CD4-positive, alpha-beta memory T cell (primary cell): Measurements from ENCODE around the gene IFT122. TPM values are rescaled to one million over a fixed set of nuclear protein-coding genes. Genes with fewer than 3 reads are reported as not detected.

Experiments used
- CTCF ChIA-PET: fragments of 350-600 bp; sonication (Branson Sonifier 250); formaldehyde crosslinking; loops from one replicate; lab custom pipeline; 2021; ENCODE audit warnings: inconsistent platforms; ENCODE audit not compliant: partially characterized antibody; lab: Charles Lee
- POLR2A ChIA-PET: fragments of 350-600 bp; sonication (Branson Sonifier 250); formaldehyde crosslinking; loops from one replicate; lab custom pipeline; 2021; ENCODE audit not compliant: partially characterized antibody; lab: Charles Lee
- DNase-seq, 5 donors: peaks; one replicate each; pipeline versions ENCODE4 v3.0.0 to v3.0.0-alpha.2; 2020 to 2022; ENCODE audit warnings: mixed read lengths in 1 of 5
- H3K27ac ChIP-seq: one replicate; pipeline ENCODE4 v1.7.0; 2013; ENCODE audit warnings: low read depth, low read length
- H3K27me3 ChIP-seq: 2 replicates; pipeline ENCODE4 v1.7.0; 2013; ENCODE audit warnings: mild to moderate bottlenecking, low read length, moderate library complexity; ENCODE audit not compliant: insufficient read depth
- H3K36me3 ChIP-seq: 2 replicates; pipeline ENCODE4 v1.7.0; 2013; ENCODE audit warnings: mild to moderate bottlenecking, low read length, moderate library complexity; ENCODE audit not compliant: insufficient read depth
- H3K4me1 ChIP-seq: 2 replicates; pipeline ENCODE4 v1.7.0; 2013; ENCODE audit warnings: mild to moderate bottlenecking, low read length, moderate library complexity; ENCODE audit not compliant: insufficient read depth
- H3K4me3 ChIP-seq, 2 donors: one replicate each; pipeline ENCODE4 v1.7.0; 2013; ENCODE audit warnings: low read length in 2 of 2, mild to moderate bottlenecking in 1 of 2
- H3K9me3 ChIP-seq, 2 donors: one replicate each; pipeline ENCODE4 v1.7.0; 2013; ENCODE audit warnings: low read length in 2 of 2, control low read depth in 1 of 2; ENCODE audit not compliant: control insufficient read depth in 1 of 2
- H3K27ac Mint-ChIP-seq, 7 donors: one replicate each; pipeline ENCODE4 v1.8.0; 2020 to 2021; ENCODE audit warnings: mixed read lengths in 7 of 7, mild to moderate bottlenecking in 6 of 7, inconsistent platforms in 3 of 7, moderate library complexity in 3 of 7
- H3K27me3 Mint-ChIP-seq, 2 donors: one replicate each; pipeline ENCODE4 v1.8.0; 2020 to 2021; ENCODE audit warnings: mixed read lengths in 2 of 2
- H3K36me3 Mint-ChIP-seq, 2 donors: one replicate each; pipeline ENCODE4 v1.8.0; 2020 to 2021; ENCODE audit warnings: mixed read lengths in 2 of 2, inconsistent platforms in 1 of 2, mild to moderate bottlenecking in 1 of 2
- H3K4me1 Mint-ChIP-seq, 4 donors: one replicate each; pipeline ENCODE4 v1.8.0; 2020 to 2021; ENCODE audit warnings: mixed read lengths in 4 of 4, mild to moderate bottlenecking in 1 of 4
- H3K4me3 Mint-ChIP-seq, 8 donors: one replicate each; pipeline ENCODE4 v1.8.0; 2020 to 2021; ENCODE audit warnings: mixed read lengths in 8 of 8, mild to moderate bottlenecking in 7 of 8, moderate library complexity in 6 of 8, inconsistent platforms in 3 of 8
- H3K9me3 Mint-ChIP-seq, 8 donors: one replicate each; pipeline ENCODE4 v1.8.0; 2020 to 2021; ENCODE audit warnings: mixed read lengths in 8 of 8, mild to moderate bottlenecking in 5 of 8, inconsistent platforms in 3 of 8, moderate library complexity in 1 of 8
- intact Hi-C: fragments of 100-400 bp; cut with micrococcal nuclease; formaldehyde crosslinking; loops from one replicate; pipeline ENCODE4 v1.15.1; 2023
- polyA plus RNA-seq, 2 donors: library from polyadenylated mRNA; unstranded; fragments of 300-500 nt; fragmentation: Illumina TruSeq; gene quantifications; one replicate each; pipeline ENCODE4 v1.2.3, GENCODE V29; 2021
- total RNA-seq, 2 experiments: library from RNA; stranded (reverse); gene quantifications; one replicate each; pipeline ENCODE4 v1.2.3, GENCODE V29; 2021

Gene IFT122
- total and polyA plus RNA-seq, 4 experiments from 2014 or later = 5.3 to 21.8 (median 12.9) TPM

DNA sequence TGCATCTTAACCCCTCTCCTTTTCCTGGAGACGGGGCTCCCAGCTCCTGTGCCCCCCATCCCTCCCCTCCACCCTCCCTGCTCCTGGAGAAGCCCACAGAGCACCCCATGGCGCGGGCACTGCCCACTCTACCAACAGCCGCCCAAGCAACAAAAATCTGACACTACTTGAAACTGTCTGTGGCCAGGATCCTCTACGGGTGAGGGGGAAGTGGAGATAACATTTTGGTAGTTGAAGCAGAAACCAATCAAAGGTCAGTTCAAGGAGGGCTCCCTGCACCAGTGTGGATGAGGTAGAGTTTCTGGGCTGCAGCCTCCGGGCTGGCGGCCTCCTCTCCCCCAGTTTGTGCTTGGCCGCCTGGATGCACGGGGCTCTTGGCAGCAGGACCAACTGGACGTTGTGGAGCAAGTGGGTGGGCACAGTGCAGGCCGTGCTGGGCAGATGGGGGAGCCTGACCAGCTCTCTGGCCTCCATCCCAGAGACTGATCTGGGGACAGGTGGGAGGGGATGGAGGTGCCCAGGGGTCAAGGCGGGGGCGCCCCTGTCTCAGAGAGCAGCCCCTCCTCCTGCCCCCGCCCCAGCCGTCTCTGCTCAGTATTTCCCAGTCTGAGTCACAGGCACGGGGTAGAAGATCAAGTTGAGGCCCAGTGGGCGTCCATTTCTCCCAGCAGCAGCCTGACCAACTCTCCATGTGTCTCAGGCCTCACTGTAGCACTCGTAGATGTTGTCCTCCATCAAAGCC, 115.8 kb downstream of the IFT122 start:
- no peak for DNase-seq
- Mint-ChIP-seq H3K9me3 (no peaks in the 10 kb centered on the region), H3K36me3 (peaks cover 0 to 3% of the 10 kb centered on the region in 2 donors), H3K27me3 (peaks cover 0 to 1% of the 10 kb centered on the region in 2 donors), H3K27ac (no peak overlapping the region), H3K4me1 (peaks cover 6 to 28% (median 20%) of the 10 kb centered on the region in 4 donors), H3K4me3 (no peak overlapping the region)
- Histone ChIP-seq H3K9me3 (no peaks in the 10 kb centered on the region), H3K27ac (no peak overlapping the region), H3K27me3 (no peaks in the 10 kb centered on the region), H3K4me3 (no peak overlapping the region), H3K36me3 (no peaks in the 10 kb centered on the region), H3K4me1 (peaks cover 8% of the 10 kb centered on the region)
- POLR2A ChIA-PET = interaction anchor here (2.1 to 2.6 kb wide), 2 partner anchors 21 to 49 kb away, joined by 7 to 12 read pairs; no protein-coding TSS in a partner anchor
- CTCF ChIA-PET = no interaction called here
- intact Hi-C loops = loop anchor here (10.0 kb wide), 1 partner anchor 49 kb away; the partner anchor contains the start of gene PLXND1

DNA sequence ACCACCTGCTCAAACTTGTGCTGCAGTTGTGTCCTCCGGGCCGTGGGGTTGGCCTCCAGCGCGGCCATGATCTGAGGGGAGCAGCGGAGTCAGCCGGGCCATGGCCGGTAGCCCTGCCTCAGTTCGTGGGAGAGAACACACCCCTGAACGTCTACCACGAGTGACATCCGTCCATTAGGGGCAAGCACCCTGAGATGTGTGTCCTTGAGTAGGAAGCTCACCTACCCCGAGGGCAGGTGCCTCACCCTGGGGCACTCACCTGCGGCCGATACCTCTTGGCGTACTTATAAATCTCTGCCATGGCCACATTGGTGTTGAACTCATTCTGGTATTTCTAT, 116.3 kb downstream of the IFT122 start:
- Histone ChIP-seq H3K27ac (no peak overlapping the region), H3K9me3 (no peaks in the 10 kb centered on the region), H3K36me3 (no peaks in the 10 kb centered on the region), H3K4me3 (no peak overlapping the region), H3K27me3 (no peaks in the 10 kb centered on the region), H3K4me1 (peaks cover 8% of the 10 kb centered on the region)
- Mint-ChIP-seq H3K27me3 (peaks cover 0 to 1% of the 10 kb centered on the region in 2 donors), H3K4me1 (peaks cover 6 to 29% (median 20%) of the 10 kb centered on the region in 4 donors), H3K27ac (no peak overlapping the region), H3K36me3 (peaks cover 0 to 5% of the 10 kb centered on the region in 2 donors), H3K9me3 (no peaks in the 10 kb centered on the region), H3K4me3 (no peak overlapping the region)
- intact Hi-C loops = loop anchor here (10.0 kb wide), 1 partner anchor 48 kb away; the partner anchor contains the start of gene PLXND1
- DNase-seq = no peak
- CTCF ChIA-PET = no interaction called here
- POLR2A ChIA-PET = no interaction called here

GRCh38 chr3:129556890-129557547, 117.0 kb downstream of the IFT122 start:
- Histone ChIP-seq H3K4me3 (no peak overlapping the region), H3K36me3 (no peaks in the 10 kb centered on the region), H3K4me1 (peaks cover 8% of the 10 kb centered on the region), H3K27ac (no peak overlapping the region), H3K9me3 (no peaks in the 10 kb centered on the region), H3K27me3 (no peaks in the 10 kb centered on the region)
- Mint-ChIP-seq H3K4me3 (no peak overlapping the region), H3K9me3 (no peaks in the 10 kb centered on the region), H3K4me1 (peaks cover 6 to 29% (median 20%) of the 10 kb centered on the region in 4 donors), H3K36me3 (peaks cover 0 to 5% of the 10 kb centered on the region in 2 donors), H3K27me3 (peaks cover 0 to 1% of the 10 kb centered on the region in 2 donors), H3K27ac (peak overlapping the region in 1 of 7 donors; percentile 50)
- CTCF ChIA-PET = interaction anchor here (1.3 kb wide), 1 partner anchor 67 kb away, joined by 5 read pairs; no protein-coding TSS in a partner anchor
- POLR2A ChIA-PET = interaction anchor here (2.8 kb wide), 1 partner anchor 20 kb away, joined by 16 read pairs; no protein-coding TSS in a partner anchor
- DNase-seq = no peak
- intact Hi-C loops = loop anchor here (10.0 kb wide), 1 partner anchor 48 kb away; the partner anchor contains the start of gene PLXND1

GRCh38 chr3:129557548-129557894, 117.5 kb downstream of the IFT122 start:
- Mint-ChIP-seq H3K27me3 (peaks cover 0 to 1% of the 10 kb centered on the region in 2 donors), H3K36me3 (peaks cover 0 to 5% of the 10 kb centered on the region in 2 donors), H3K4me1 (peaks cover 6 to 29% (median 20%) of the 10 kb centered on the region in 4 donors), H3K9me3 (no peaks in the 10 kb centered on the region), H3K27ac (peak overlapping the region in 1 of 7 donors; percentile 56), H3K4me3 (no peak overlapping the region)
- Histone ChIP-seq H3K27me3 (no peaks in the 10 kb centered on the region), H3K4me1 (peaks cover 8% of the 10 kb centered on the region), H3K9me3 (no peaks in the 10 kb centered on the region), H3K27ac (no peak overlapping the region), H3K36me3 (no peaks in the 10 kb centered on the region), H3K4me3 (no peak overlapping the region)
- intact Hi-C loops = loop anchor here (10.0 kb wide), 1 partner anchor 47 kb away; the partner anchor contains the start of gene PLXND1
- DNase-seq = no peak
- POLR2A ChIA-PET = interaction anchor here (1.0 to 2.8 kb wide), 2 partner anchors 19 to 48 kb away, joined by 3 to 16 read pairs; no protein-coding TSS in a partner anchor
- CTCF ChIA-PET = interaction anchor here (0.9 to 1.3 kb wide), 2 partner anchors 38 to 67 kb away, joined by 3 to 5 read pairs; no protein-coding TSS in a partner anchor

DNA sequence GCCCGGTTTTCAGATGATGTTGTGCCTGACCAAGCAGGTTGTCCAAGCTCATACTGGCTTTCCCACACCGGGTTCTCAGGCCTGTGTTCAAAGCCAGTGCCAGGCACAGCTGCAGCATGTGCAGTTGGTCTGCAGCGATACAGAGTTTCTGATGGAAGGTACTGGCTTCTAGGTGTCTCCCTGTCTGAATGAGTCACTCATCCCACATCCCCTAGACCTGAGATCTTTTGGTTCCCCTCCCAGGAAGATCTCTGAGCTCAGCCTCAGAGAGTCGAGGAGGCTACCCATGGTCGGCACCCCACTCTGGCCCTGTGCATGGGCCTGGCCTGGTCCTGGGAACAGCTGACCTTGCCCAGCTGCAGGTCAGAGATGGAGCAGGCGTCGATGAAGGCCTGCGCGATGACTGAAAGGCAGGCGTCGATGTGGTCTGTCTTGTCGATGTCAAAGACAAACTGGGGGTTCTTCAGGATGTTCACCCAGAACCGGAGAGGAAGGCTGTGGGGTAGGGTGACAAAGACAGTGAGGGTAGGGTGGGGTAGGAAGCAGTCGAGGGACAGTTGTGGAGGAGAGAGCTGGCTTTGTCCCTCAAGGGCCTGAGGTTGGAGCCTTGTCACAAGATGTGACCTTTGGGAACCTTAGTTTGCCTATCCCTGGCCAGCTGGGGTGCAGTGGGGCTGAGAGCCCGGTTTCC, 118.2 kb downstream of the IFT122 start:
- H3K36me3 Mint-ChIP-seq = peaks cover 0 to 5% of the 10 kb centered on the region in 2 donors
- intact Hi-C loops = loop anchor here (10.0 kb wide), 1 partner anchor 47 kb away; the partner anchor contains the start of gene PLXND1
- ChIA-PET CTCF (interaction anchor here (0.9 to 1.3 kb wide), 3 partner anchors 8 to 68 kb away, joined by 3 to 5 read pairs (median 3); no protein-coding TSS in a partner anchor), POLR2A (interaction anchor here (1.0 to 2.8 kb wide), 4 partner anchors 12 to 47 kb away, joined by 3 to 16 read pairs (median 3); no protein-coding TSS in a partner anchor)
- no peak overlapping the region for H3K4me3 Mint-ChIP-seq
- H3K27ac ChIP-seq = no peak overlapping the region
- no peaks in the 10 kb centered on the region for H3K36me3 ChIP-seq
- H3K9me3 ChIP-seq = no peaks in the 10 kb centered on the region
- peaks cover 6 to 29% (median 16%) of the 10 kb centered on the region in 4 donors for H3K4me1 Mint-ChIP-seq
- no peaks in the 10 kb centered on the region for H3K9me3 Mint-ChIP-seq
- peaks cover 0 to 1% of the 10 kb centered on the region in 2 donors for H3K27me3 Mint-ChIP-seq
- peaks cover 8% of the 10 kb centered on the region for H3K4me1 ChIP-seq
- H3K27ac Mint-ChIP-seq = peak overlapping the region in 4 of 7 donors; percentile 29 to 85 (median 55)
- no peak for DNase-seq
- H3K4me3 ChIP-seq = no peak overlapping the region
- no peaks in the 10 kb centered on the region for H3K27me3 ChIP-seq

- Mint-ChIP-seq H3K27me3 (peaks cover 0 to 1% of the 10 kb centered on the region in 2 donors), H3K4me3 (no peak overlapping the region), H3K9me3 (no peaks in the 10 kb centered on the region), H3K36me3 (peaks cover 0 to 5% of the 10 kb centered on the region in 2 donors), H3K4me1 (peaks cover 5 to 24% (median 12%) of the 10 kb centered on the region in 4 donors), H3K27ac (peak overlapping the region in 3 of 7 donors; percentile 29 to 85 (median 50))
- Histone ChIP-seq H3K36me3 (no peaks in the 10 kb centered on the region), H3K4me1 (peaks cover 7% of the 10 kb centered on the region), H3K27me3 (no peaks in the 10 kb centered on the region), H3K27ac (no peak overlapping the region), H3K4me3 (no peak overlapping the region), H3K9me3 (no peaks in the 10 kb centered on the region)
- POLR2A ChIA-PET = interaction anchor here (1.0 to 2.8 kb wide), 4 partner anchors 11 to 47 kb away, joined by 3 to 16 read pairs (median 3); no protein-coding TSS in a partner anchor
- DNase-seq = no peak
- intact Hi-C loops = loop anchor here (10.0 kb wide), 1 partner anchor 46 kb away; the partner anchor contains the start of gene PLXND1
- CTCF ChIA-PET = interaction anchor here (1.2 to 1.3 kb wide), 2 partner anchors 9 to 69 kb away, joined by 3 to 5 read pairs; no protein-coding TSS in a partner anchor
These were observed 118.9 kb downstream of the IFT122 start for GRCh38 chr3:129558772-129559564.
